Measurements from ENCODE around the gene MEGF8. TPM values are rescaled to one million over a fixed set of nuclear protein-coding genes. Genes with fewer than 3 reads are reported as not detected.

Gene MEGF8
- total RNA-seq, 1 experiment from 2014 or later = 7.7 TPM

GRCh38 chr19:42355896-42356295 lies 30.5 kb downstream of the MEGF8 start:
- no peaks in the 10 kb centered on the region for H3F3A ChIP-seq (ENCODE audit: low read length, unreplicated experiment)

GRCh38 chr19:42356686-42357085 lies 31.3 kb downstream of the MEGF8 start:
- Histone ChIP-seq H3F3A (ENCODE audit: low read length, unreplicated experiment) (no peaks in the 10 kb centered on the region), H3K4me2 (ENCODE audit: low read length) (no peak overlapping the region), H3K9me2 (replicated peaks; ENCODE audit: low read length) (no peaks in the 10 kb centered on the region), H3K27ac (ENCODE audit: low read length) (no peak overlapping the region), H3K4me3 (ENCODE audit: low read length) (no peak overlapping the region), H4K20me1 (ENCODE audit: low read length) (no peaks in the 10 kb centered on the region), H3K9ac (ENCODE audit: low read length) (no peak overlapping the region), H3K36me3 (ENCODE audit: low read depth, low read length) (no peaks in the 10 kb centered on the region), H3K27me3 (ENCODE audit: low read length) (no peaks in the 10 kb centered on the region), H3K79me2 (ENCODE audit: low read length) (no peaks in the 10 kb centered on the region), H2AFZ (ENCODE audit: low read length) (no peak overlapping the region), H3K9me3 (ENCODE audit: low read length) (no peaks in the 10 kb centered on the region), H3K4me1 (ENCODE audit: insufficient read depth, low read length) (no peaks in the 10 kb centered on the region)
- no TSS peak for BruUV-seq (replicated peaks)
- CTCF ChIA-PET = no interaction called here
- intact Hi-C loops (cut with micrococcal nuclease) = no loop called here
- TF ChIP-seq CTCF (conservative IDR thresholded peaks at IDR 0.05; ENCODE audit: low read depth, low read length) (no peak), EZH2 (IDR thresholded peaks at IDR 0.05; ENCODE audit: low read length, unreplicated experiment) (no peak), EZH2phosphoT487 (IDR thresholded peaks at IDR 0.05; ENCODE audit: borderline replicate concordance, low read length) (no peak)
- ATAC-seq (no peak), DNase-seq (no peak)
- POLR2A ChIA-PET (ENCODE audit: unreplicated experiment) = no interaction called here

More at GRCh38 chr19:42355896-42356295, 30.5 kb downstream of the MEGF8 start:
- no peaks in the 10 kb centered on the region for H3K79me2 ChIP-seq (ENCODE audit: low read length)
- H3K9me2 ChIP-seq (replicated peaks; ENCODE audit: low read length) = no peaks in the 10 kb centered on the region
- no peaks in the 10 kb centered on the region for H3K27me3 ChIP-seq (ENCODE audit: low read length)
- intact Hi-C loops (cut with micrococcal nuclease) = no loop called here
- ATAC-seq (no peak), DNase-seq (no peak)
- CTCF ChIA-PET = no interaction called here
- H3K4me3 ChIP-seq (ENCODE audit: low read length) = no peak overlapping the region
- no peaks in the 10 kb centered on the region for H3K4me1 ChIP-seq (ENCODE audit: insufficient read depth, low read length)
- no peak for TF ChIP-seq CTCF (conservative IDR thresholded peaks at IDR 0.05; ENCODE audit: low read depth, low read length)
- no peak for TF ChIP-seq EZH2phosphoT487 (IDR thresholded peaks at IDR 0.05; ENCODE audit: borderline replicate concordance, low read length)
- TF ChIP-seq EZH2 (IDR thresholded peaks at IDR 0.05; ENCODE audit: low read length, unreplicated experiment) = no peak
- H3K27ac ChIP-seq (ENCODE audit: low read length) = no peak overlapping the region
- no peak overlapping the region for H3K4me2 ChIP-seq (ENCODE audit: low read length)
- no peaks in the 10 kb centered on the region for H3K36me3 ChIP-seq (ENCODE audit: low read depth, low read length)
- H4K20me1 ChIP-seq (ENCODE audit: low read length) = no peaks in the 10 kb centered on the region
- POLR2A ChIA-PET (ENCODE audit: unreplicated experiment) = no interaction called here
- no TSS peak for BruUV-seq (replicated peaks)
- no peak overlapping the region for H2AFZ ChIP-seq (ENCODE audit: low read length)
- H3K9me3 ChIP-seq (ENCODE audit: low read length) = no peaks in the 10 kb centered on the region
- no peak overlapping the region for H3K9ac ChIP-seq (ENCODE audit: low read length)

- Histone ChIP-seq H4K20me1 (ENCODE audit: low read length) (no peaks in the 10 kb centered on the region), H3K9ac (ENCODE audit: low read length) (no peak overlapping the region)
Measured at GRCh38 chr19:42357290-42357689, 31.9 kb downstream of the MEGF8 start.

More at GRCh38 chr19:42357290-42357689, 31.9 kb downstream of the MEGF8 start:
- H3K4me3 ChIP-seq (ENCODE audit: low read length) = no peak overlapping the region
- no peak for TF ChIP-seq CTCF (conservative IDR thresholded peaks at IDR 0.05; ENCODE audit: low read depth, low read length)
- TF ChIP-seq EZH2phosphoT487 (IDR thresholded peaks at IDR 0.05; ENCODE audit: borderline replicate concordance, low read length) = no peak
- no peak for TF ChIP-seq EZH2 (IDR thresholded peaks at IDR 0.05; ENCODE audit: low read length, unreplicated experiment)
- H3K9me2 ChIP-seq (replicated peaks; ENCODE audit: low read length) = no peaks in the 10 kb centered on the region
- no peak overlapping the region for H3K27ac ChIP-seq (ENCODE audit: low read length)
- ChIA-PET POLR2A (ENCODE audit: unreplicated experiment) (no interaction called here), CTCF (no interaction called here)
- no peaks in the 10 kb centered on the region for H3K4me1 ChIP-seq (ENCODE audit: insufficient read depth, low read length)
- ATAC-seq (no peak), DNase-seq (no peak)
- H3K4me2 ChIP-seq (ENCODE audit: low read length) = no peak overlapping the region
- H3K9me3 ChIP-seq (ENCODE audit: low read length) = no peaks in the 10 kb centered on the region
- H3K79me2 ChIP-seq (ENCODE audit: low read length) = no peaks in the 10 kb centered on the region
- H2AFZ ChIP-seq (ENCODE audit: low read length) = no peak overlapping the region
- intact Hi-C loops (cut with micrococcal nuclease) = no loop called here
- no peaks in the 10 kb centered on the region for H3K27me3 ChIP-seq (ENCODE audit: low read length)
- no peaks in the 10 kb centered on the region for H3F3A ChIP-seq (ENCODE audit: low read length, unreplicated experiment)
- no peaks in the 10 kb centered on the region for H3K36me3 ChIP-seq (ENCODE audit: low read depth, low read length)
- BruUV-seq (replicated peaks) = no TSS peak
